NB4 (cell line): Measurements from ENCODE around the gene RBMS3.
"Not testable (repeated sequence)": the region's sequence is repeated elsewhere in the genome, so short reads cannot be mapped to it uniquely, and the experiment has no call there.

ENCODE experiments used
- DNase-seq: peaks from one replicate; pipeline ENCODE4 v3.0.0; 2010; ENCODE audit warnings: low read depth
- H3K4me3 ChIP-seq: one replicate; pipeline ENCODE4 v1.5.1; 2011; ENCODE audit warnings: mild to moderate bottlenecking, low read depth, low read length, moderate library complexity
- MAX ChIP-seq: IDR thresholded peaks from 2 replicates; pipeline ENCODE4 v1.6.1; 2011; ENCODE audit warnings: low read depth, low read length
- MYC ChIP-seq: IDR thresholded peaks from 2 replicates; pipeline ENCODE4 v1.6.1; 2011; ENCODE audit warnings: low read depth, low read length
- POLR2A ChIP-seq: IDR thresholded peaks from 2 replicates; pipeline ENCODE4 v1.6.1; 2011; ENCODE audit warnings: mild to moderate bottlenecking; ENCODE audit not compliant: insufficient read length; ENCODE audit errors: extremely low read depth
- TF ChIP-seq, protein P1 (sequence below): IDR thresholded peaks from one replicate; pipeline ENCODE4 v1.5.1; 2012; ENCODE audit warnings: low read depth, low read length

Gene RBMS3

DNA sequence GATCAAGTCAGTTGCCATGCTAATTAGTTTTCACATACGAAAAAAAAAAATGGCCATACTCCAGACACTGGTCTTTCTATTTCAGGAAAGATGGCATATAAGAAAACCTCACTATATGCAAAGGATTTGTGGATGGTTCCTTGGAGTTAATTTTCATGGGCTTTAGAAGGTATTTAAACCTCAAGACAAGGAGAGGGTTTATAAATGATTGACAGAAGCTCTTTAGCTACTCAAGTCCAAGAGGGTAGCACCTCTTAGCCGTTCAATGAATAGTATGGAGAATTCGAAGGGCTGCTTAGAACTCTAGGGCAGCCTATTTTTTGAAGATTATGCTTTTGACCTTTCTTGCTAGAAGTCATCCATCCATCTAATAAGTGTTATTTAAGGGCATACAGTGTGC is 41.7 kb downstream of the RBMS3 start:
- DNase-seq: no peak
- H3K4me3 ChIP-seq: no peak overlapping the region
- TF ChIP-seq, protein P1, sequence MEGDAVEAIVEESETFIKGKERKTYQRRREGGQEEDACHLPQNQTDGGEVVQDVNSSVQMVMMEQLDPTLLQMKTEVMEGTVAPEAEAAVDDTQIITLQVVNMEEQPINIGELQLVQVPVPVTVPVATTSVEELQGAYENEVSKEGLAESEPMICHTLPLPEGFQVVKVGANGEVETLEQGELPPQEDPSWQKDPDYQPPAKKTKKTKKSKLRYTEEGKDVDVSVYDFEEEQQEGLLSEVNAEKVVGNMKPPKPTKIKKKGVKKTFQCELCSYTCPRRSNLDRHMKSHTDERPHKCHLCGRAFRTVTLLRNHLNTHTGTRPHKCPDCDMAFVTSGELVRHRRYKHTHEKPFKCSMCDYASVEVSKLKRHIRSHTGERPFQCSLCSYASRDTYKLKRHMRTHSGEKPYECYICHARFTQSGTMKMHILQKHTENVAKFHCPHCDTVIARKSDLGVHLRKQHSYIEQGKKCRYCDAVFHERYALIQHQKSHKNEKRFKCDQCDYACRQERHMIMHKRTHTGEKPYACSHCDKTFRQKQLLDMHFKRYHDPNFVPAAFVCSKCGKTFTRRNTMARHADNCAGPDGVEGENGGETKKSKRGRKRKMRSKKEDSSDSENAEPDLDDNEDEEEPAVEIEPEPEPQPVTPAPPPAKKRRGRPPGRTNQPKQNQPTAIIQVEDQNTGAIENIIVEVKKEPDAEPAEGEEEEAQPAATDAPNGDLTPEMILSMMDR: no peak
- no peak for TF ChIP-seq MYC
- TF ChIP-seq POLR2A: no peak
- no peak for TF ChIP-seq MAX

- no peak for DNase-seq
- no peak for TF ChIP-seq MYC
- no peak for TF ChIP-seq MAX
- TF ChIP-seq, protein P1: no peak
- TF ChIP-seq POLR2A: no peak
- H3K4me3 ChIP-seq: no peak overlapping the region
Measured at GRCh38 chr3:29324180-29324651, 43.3 kb downstream of the RBMS3 start.

- H3K4me3 ChIP-seq, DNase-seq: not testable (repeated sequence)
Measured at GRCh38 chr3:29326540-29326939, 45.7 kb downstream of the RBMS3 start.

- no peak for DNase-seq
- TF ChIP-seq POLR2A: no peak
- no peak for TF ChIP-seq MAX
- no peak for TF ChIP-seq MYC
- TF ChIP-seq, protein P1: no peak
- H3K4me3 ChIP-seq: no peak overlapping the region
Measured at GRCh38 chr3:29329986-29330890, 49.4 kb downstream of the RBMS3 start.

DNA sequence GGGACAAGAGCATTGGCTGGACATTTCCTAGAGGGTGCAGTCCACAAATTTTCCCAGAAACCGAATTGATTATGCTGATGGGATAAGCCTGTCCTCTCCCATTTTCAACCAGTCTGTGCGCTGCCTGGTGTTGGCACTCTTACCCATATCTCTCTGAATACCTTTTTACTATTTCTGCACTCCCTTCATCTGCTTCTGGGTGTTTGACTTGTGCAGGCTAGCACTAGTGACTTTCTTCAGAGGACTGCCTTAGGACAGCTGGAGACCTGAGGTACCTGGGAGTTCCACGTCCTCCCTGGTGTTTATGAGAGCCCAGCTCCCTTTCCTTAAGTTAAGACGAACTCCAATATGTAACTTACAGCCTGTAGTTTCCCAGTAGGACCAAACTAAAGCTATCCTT is 50.2 kb downstream of the RBMS3 start:
- TF ChIP-seq POLR2A (no peak), MAX (no peak), MYC (no peak)
- TF ChIP-seq, protein P1: no peak
- no peak for DNase-seq
- H3K4me3 ChIP-seq: no peak overlapping the region

DNA sequence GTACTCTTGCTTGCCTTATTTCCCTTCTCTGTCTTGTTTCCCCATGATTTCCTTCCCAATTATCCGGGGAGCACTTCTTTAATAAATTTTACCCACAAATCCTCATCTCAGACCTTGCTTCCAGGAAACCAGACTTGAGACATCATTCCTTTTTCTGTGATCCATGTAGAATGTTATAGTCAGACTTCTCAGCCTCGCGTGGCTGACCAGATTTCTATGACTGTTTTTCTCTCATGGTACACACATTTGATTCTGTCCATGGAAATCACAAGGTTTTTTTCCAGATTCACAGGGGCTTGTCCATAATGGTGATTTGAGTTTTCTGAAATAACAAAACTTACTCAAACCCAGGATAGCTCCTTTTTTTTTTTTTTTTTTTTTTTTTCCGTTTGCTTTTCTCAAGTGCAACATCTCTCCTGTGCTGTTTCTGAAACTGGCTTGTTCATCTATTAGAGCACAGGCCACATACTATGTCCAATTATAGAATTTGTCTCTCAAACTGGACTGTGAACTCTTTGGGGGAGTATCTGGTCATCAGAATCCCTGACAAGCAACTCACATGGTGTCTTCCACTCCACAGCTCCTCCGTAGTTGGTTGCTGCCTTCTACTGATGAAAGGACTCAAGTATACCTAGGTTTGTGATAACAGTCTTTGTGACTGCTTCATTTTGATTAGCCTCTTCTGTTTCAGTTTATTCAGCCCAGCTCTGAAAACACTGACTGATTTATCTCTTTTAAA is 50.8 kb downstream of the RBMS3 start:
- no peak for DNase-seq
- H3K4me3 ChIP-seq: no peak overlapping the region
- TF ChIP-seq MYC: no peak
- no peak for TF ChIP-seq MAX
- TF ChIP-seq, protein P1: no peak
- no peak for TF ChIP-seq POLR2A
